Tibial nerve (tissue), 4 donors: ENCODE measurements around the gene ANAPC4. TPM values are rescaled to one million over a fixed set of nuclear protein-coding genes. Genes with fewer than 3 reads are reported as not detected.

Experiments
- DNase-seq, 2 donors: peaks; one replicate each; pipeline ENCODE4 v3.0.0-alpha.2; 2019; ENCODE audit warnings: low spot score in 2 of 2
- H3K27ac ChIP-seq, 4 donors: fragments of 200-600 bp; sonication (generic) in 3 of 4; one replicate each; pipeline ENCODE4 v1.5.1; 2017 to 2019; ENCODE audit warnings: mild to moderate bottlenecking in 1 of 4
- H3K27me3 ChIP-seq, 2 donors: fragments of 200-600 bp; sonication (generic) in 1 of 2; one replicate each; pipeline versions ENCODE4 v1.5.1 to v1.6.0; 2017 to 2019
- H3K36me3 ChIP-seq, 3 donors: fragments of 200-600 bp; sonication (generic); one replicate each; pipeline ENCODE4 v1.5.1; 2018 to 2019
- H3K4me1 ChIP-seq, 4 donors: fragments of 200-600 bp; sonication (generic) in 3 of 4; one replicate each; pipeline ENCODE4 v1.5.1; 2017 to 2019
- H3K4me3 ChIP-seq, 4 donors: fragments of 200-600 bp; sonication (generic) in 3 of 4; one replicate each; pipeline ENCODE4 v1.5.1; 2017 to 2019; ENCODE audit warnings: mild to moderate bottlenecking in 1 of 4, moderate library complexity in 1 of 4
- H3K9me3 ChIP-seq, 4 donors: fragments of 200-600 bp; sonication (generic) in 3 of 4; one replicate each; pipeline ENCODE4 v1.5.1; 2017 to 2019
- CTCF ChIP-seq, 5 experiments: fragments of 200-600 bp in 3 of 5; fragments of 450-650 bp in 2 of 5; sonication (generic) in 3 of 5; IDR thresholded peaks; one replicate each; pipeline ENCODE4 v1.5.1; 2016 to 2019; ENCODE audit warnings: antibody characterized with exemption in 5 of 5, mild to moderate bottlenecking in 3 of 5, moderate library complexity in 2 of 5
- EP300 ChIP-seq, 2 donors: sonication (generic); formaldehyde crosslinking; IDR thresholded peaks; one replicate each; pipeline ENCODE4 v1.6.1; 2017; ENCODE audit warnings: antibody characterized with exemption in 2 of 2, mild to moderate bottlenecking in 1 of 2
- POLR2A ChIP-seq, 2 donors: fragments of 450-650 bp; IDR thresholded peaks; one replicate each; pipeline ENCODE4 v1.6.1; 2017; ENCODE audit warnings: antibody characterized with exemption in 2 of 2, mild to moderate bottlenecking in 2 of 2, moderate library complexity in 2 of 2
- WGBS, 2 donors: methylation state at CpG; one replicate each; pipeline ENCODE4 v1.1.5; 2018; 5-methylcytosine and 5-hydroxymethylcytosine counted together
- total RNA-seq, 4 donors: library from RNA; depleted of rRNA; stranded (reverse); fragments of >200 nt; gene quantifications; one replicate each; pipeline ENCODE4 v1.1.0, GENCODE V29; 2016

The ANAPC4 gene
- total RNA-seq, 4 donors from 2014 or later, result 31.4 to 49.0 (median 37.1) TPM

DNA sequence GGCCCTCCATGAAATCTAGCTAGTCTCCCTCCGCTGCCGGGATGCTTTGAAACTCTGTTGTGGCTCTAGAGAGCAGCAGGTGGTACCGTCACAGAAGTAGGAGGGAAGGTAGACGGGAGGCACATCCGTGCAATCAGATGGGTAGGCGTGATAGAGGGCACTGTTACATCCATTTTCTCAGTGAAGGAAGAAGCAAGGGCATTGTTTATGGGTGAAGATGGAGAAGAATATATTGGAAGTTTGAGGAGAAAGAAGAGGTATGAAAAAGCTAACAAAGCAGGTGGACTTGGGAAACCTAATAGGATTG, 1.3 kb downstream of the ANAPC4 start:
- Histone ChIP-seq H3K36me3 (peaks cover 0 to 16% (median 9%) of the 10 kb centered on the region in 3 donors), H3K27ac (no peak overlapping the region), H3K27me3 (no peaks in the 10 kb centered on the region), H3K4me1 (peaks cover 0 to 30% (median 8%) of the 10 kb centered on the region in 4 donors), H3K4me3 (peak overlapping the region in 2 of 4 donors; percentile 82 to 95), H3K9me3 (no peaks in the 10 kb centered on the region)
- WGBS, 2 donors, result 80 to 89% methylated on average over 6 of the region's 6 CpGs
- no peak for DNase-seq
- no peak for TF ChIP-seq POLR2A (IDR thresholded peaks at IDR 0.05)
- TF ChIP-seq EP300 (IDR thresholded peaks at IDR 0.05), result no peak

DNA sequence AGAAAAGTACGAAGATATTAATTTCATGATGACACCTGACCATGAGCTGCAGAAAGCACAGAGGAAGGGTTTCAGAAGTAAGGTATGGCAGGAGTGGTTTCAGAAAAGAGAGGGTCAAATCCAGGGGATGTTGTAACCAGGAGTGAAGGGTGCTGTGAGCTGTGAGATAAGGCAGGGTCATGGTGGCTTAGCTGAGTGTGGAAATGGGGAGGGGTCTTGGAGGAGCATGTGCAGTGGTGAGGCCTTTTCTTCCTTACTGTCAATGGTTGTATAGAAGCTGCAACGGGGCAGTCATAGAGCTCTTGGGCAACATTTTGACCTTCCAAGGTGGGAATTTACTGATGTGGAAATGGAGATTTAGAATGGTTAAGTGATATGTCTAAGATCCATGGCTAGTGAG, 2.5 kb downstream of the ANAPC4 start:
- Histone ChIP-seq H3K27me3 (no peaks in the 10 kb centered on the region), H3K9me3 (no peaks in the 10 kb centered on the region), H3K36me3 (peaks cover 0 to 28% (median 9%) of the 10 kb centered on the region in 3 donors), H3K4me3 (no peak overlapping the region), H3K27ac (no peak overlapping the region), H3K4me1 (peaks cover 0 to 30% (median 8%) of the 10 kb centered on the region in 4 donors)
- no peak for DNase-seq
- WGBS, 2 donors, result 83 to 94% methylated on average over 2 of the region's 2 CpGs
- TF ChIP-seq EP300 (IDR thresholded peaks at IDR 0.05) (no peak), POLR2A (IDR thresholded peaks at IDR 0.05) (no peak), CTCF (IDR thresholded peaks at IDR 0.05) (no peak)

DNA sequence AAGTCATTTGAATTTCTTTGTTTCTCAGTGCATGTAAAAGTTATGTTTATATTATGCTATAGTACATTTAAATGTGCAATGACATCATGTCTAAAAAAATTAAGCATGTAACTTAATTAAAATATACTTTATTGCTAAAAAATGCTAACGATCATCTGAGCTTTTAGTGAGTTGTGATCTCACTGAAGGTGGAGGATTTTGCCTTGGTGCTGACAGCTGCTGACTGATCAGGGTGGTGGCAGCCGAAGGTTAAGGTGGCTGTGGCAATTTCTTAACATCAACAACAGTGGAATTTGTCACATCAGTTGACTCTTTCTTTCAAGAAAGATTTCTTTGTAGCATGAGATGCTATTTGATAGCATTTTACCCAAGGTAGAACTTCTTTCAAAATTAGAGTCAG, 6.6 kb downstream of the ANAPC4 start:
- Histone ChIP-seq H3K36me3 (peaks cover 0 to 63% (median 19%) of the 10 kb centered on the region in 3 donors), H3K27ac (no peak overlapping the region), H3K27me3 (no peaks in the 10 kb centered on the region), H3K4me1 (peaks cover 0 to 9% (median 2%) of the 10 kb centered on the region in 4 donors), H3K9me3 (no peaks in the 10 kb centered on the region), H3K4me3 (no peak overlapping the region)
- no peak for DNase-seq
- no peak for TF ChIP-seq POLR2A (IDR thresholded peaks at IDR 0.05)
- TF ChIP-seq CTCF (IDR thresholded peaks at IDR 0.05), result no peak
- TF ChIP-seq EP300 (IDR thresholded peaks at IDR 0.05), result no peak
- WGBS, 2 donors, result 65 to 82% methylated on average over 2 of the region's 2 CpGs

DNA sequence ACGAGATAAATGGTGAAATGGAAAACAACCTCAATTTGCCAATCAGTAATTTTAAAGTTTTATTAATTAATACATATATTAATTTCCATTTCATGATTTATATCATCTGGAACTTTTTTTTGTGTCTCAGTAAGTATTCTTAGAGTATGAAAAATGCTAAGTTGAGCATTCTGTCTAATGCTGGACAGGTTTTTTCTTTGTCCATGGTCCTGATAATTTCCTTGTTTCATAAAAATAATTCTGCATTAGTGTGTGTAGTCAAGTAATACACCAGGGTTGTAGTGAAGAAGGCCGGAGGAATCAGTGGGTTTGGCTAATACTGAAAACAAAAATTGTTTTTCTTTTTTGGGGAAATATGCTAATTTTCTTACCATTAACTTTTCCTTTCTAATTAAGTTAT, 9.9 kb downstream of the ANAPC4 start:
- TF ChIP-seq POLR2A (IDR thresholded peaks at IDR 0.05), result no peak
- no peak for TF ChIP-seq CTCF (IDR thresholded peaks at IDR 0.05)
- Histone ChIP-seq H3K9me3 (no peaks in the 10 kb centered on the region), H3K4me1 (no peaks in the 10 kb centered on the region), H3K27ac (no peak overlapping the region), H3K4me3 (no peak overlapping the region), H3K27me3 (no peaks in the 10 kb centered on the region), H3K36me3 (peaks cover 0 to 88% (median 20%) of the 10 kb centered on the region in 3 donors)
- DNase-seq, result no peak
- WGBS, 2 donors, result 88 to 90% methylated on average over 2 of the region's 2 CpGs

DNA sequence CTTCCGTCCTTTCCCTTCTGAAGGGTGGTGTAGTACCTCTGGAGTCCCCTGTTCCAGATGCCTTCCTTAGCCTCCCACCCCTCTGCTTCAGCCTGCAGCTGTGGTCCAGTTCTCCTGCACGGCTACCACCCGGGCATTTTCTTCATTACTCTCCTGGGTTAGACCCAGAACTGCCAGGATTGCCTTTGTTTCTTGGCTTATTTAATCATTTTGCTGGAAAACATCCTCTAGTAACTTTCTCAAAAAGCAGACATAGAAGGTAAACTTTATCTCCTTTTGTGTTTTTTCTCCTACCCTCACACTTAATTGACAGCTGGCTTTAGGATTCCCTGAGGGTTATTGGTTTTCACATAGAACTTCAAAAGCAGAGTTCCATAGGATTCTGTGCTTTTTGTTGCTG, 20.2 kb downstream of the ANAPC4 start:
- DNase-seq, result no peak
- no peak overlapping the region for H3K4me3 ChIP-seq
- H3K4me1 ChIP-seq, result no peaks in the 10 kb centered on the region
- 95 to 96% methylated on average over 3 of the region's 3 CpGs for WGBS, 2 donors
- H3K27ac ChIP-seq, result no peak overlapping the region
- H3K36me3 ChIP-seq, result peaks cover 8 to 100% (median 25%) of the 10 kb centered on the region in 3 donors
- H3K9me3 ChIP-seq, result peaks cover 0 to 10% (median 3%) of the 10 kb centered on the region in 4 donors
- H3K27me3 ChIP-seq, result no peaks in the 10 kb centered on the region
- TF ChIP-seq POLR2A (IDR thresholded peaks at IDR 0.05) (no peak), CTCF (IDR thresholded peaks at IDR 0.05) (no peak)

- WGBS, 2 donors, result 85 to 90% methylated on average over 4 of the region's 4 CpGs
- Histone ChIP-seq H3K9me3 (peaks cover 0 to 10% (median 3%) of the 10 kb centered on the region in 4 donors), H3K27ac (no peak overlapping the region), H3K4me3 (no peak overlapping the region), H3K4me1 (no peaks in the 10 kb centered on the region), H3K36me3 (peaks cover 4 to 95% (median 25%) of the 10 kb centered on the region in 3 donors), H3K27me3 (no peaks in the 10 kb centered on the region)
- no peak for TF ChIP-seq EP300 (IDR thresholded peaks at IDR 0.05)
- TF ChIP-seq CTCF (IDR thresholded peaks at IDR 0.05), result no peak
- TF ChIP-seq POLR2A (IDR thresholded peaks at IDR 0.05), result no peak
- DNase-seq, result no peak
Observed at GRCh38 chr4:25399510-25399909, 22.4 kb downstream of the ANAPC4 start.
